Coronary artery (tissue), 2 donors: ENCODE measurements around the gene DAP3.
"Not testable (repeated sequence)": the region's sequence is repeated elsewhere in the genome, so short reads cannot be mapped to it uniquely, and the experiment has no call there.

Experiments
- DNase-seq: peaks from one replicate; pipeline ENCODE4 v3.0.0-alpha.2; 2017; ENCODE audit warnings: low spot score
- H3K27ac ChIP-seq, 2 donors: fragments of 200-600 bp; sonication (generic); one replicate each; pipeline ENCODE4 v1.5.1; 2016 to 2019
- H3K4me3 ChIP-seq: fragments of 200-600 bp; sonication (generic); 2 replicates; pipeline ENCODE4 v1.5.1; 2016; ENCODE audit warnings: mild to moderate bottlenecking, moderate library complexity
- TF ChIP-seq, protein P1 (sequence below): fragments of 200-600 bp; sonication (generic); IDR thresholded peaks from one replicate; pipeline ENCODE4 v1.5.1; 2019; ENCODE audit warnings: antibody characterized with exemption

The DAP3 gene

GRCh38 chr1:155688324-155689080 is 389 bp upstream of the DAP3 start, which contains the start of gene YY1AP1:
Gene YY1AP1, minus strand, starts transcription at chr1:155688774. Its CDS starts 8,338 bp downstream, at chr1:155680436.
- Histone ChIP-seq H3K27ac (peak within 1 kb of the TSS; percentile 90 to 100), H3K4me3 (peak within 1 kb of the TSS; percentile 99)
- TF ChIP-seq, protein P1, sequence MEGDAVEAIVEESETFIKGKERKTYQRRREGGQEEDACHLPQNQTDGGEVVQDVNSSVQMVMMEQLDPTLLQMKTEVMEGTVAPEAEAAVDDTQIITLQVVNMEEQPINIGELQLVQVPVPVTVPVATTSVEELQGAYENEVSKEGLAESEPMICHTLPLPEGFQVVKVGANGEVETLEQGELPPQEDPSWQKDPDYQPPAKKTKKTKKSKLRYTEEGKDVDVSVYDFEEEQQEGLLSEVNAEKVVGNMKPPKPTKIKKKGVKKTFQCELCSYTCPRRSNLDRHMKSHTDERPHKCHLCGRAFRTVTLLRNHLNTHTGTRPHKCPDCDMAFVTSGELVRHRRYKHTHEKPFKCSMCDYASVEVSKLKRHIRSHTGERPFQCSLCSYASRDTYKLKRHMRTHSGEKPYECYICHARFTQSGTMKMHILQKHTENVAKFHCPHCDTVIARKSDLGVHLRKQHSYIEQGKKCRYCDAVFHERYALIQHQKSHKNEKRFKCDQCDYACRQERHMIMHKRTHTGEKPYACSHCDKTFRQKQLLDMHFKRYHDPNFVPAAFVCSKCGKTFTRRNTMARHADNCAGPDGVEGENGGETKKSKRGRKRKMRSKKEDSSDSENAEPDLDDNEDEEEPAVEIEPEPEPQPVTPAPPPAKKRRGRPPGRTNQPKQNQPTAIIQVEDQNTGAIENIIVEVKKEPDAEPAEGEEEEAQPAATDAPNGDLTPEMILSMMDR = peak; percentile 18
- peak; percentile 94 for DNase-seq

DNA sequence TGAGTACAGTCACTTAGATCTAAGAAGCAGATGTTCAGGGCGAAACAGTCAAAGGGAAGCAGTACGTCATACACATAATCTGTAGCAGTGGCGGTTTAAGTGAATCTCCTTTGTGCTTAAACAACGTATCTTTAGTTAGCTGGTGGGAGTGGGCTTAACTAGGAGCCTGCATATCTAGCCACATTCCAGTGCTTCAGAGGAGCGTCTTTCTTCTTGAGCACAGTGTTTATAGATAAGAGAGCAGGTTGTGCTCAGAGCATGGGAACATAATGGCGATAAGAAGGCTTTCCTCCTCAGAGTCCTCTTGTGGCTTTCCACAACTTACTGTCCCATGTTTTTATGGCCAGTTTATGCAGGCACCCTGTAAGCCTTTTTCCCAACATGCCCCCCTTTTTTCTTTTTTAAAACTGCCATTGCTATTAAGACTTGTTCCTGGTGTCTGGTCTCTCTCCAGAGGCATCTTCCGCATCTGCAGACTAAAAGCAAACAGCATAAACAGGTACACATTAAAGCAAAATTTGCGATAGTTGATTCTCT is 3.2 kb downstream of the DAP3 start:
- no peak overlapping the region for H3K4me3 ChIP-seq
- DNase-seq = no peak
- TF ChIP-seq, protein P1 = no peak
- no peak overlapping the region for H3K27ac ChIP-seq

GRCh38 chr1:155694167-155694566 is 5.3 kb downstream of the DAP3 start:
- Histone ChIP-seq H3K27ac (no peak overlapping the region), H3K4me3 (no peak overlapping the region)
- DNase-seq = no peak
- TF ChIP-seq, protein P1 = no peak

GRCh38 chr1:155695072-155695471 is 6.2 kb downstream of the DAP3 start:
- DNase-seq = no peak
- TF ChIP-seq, protein P1 = no peak
- H3K4me3 ChIP-seq = no peak overlapping the region
- no peak overlapping the region for H3K27ac ChIP-seq

GRCh38 chr1:155695608-155696007 is 6.7 kb downstream of the DAP3 start:
- Histone ChIP-seq H3K4me3 (no peak overlapping the region), H3K27ac (no peak overlapping the region)
- TF ChIP-seq, protein P1 = no peak
- DNase-seq = no peak

- TF ChIP-seq, protein P1 = no peak
Measured at GRCh38 chr1:155696524-155696923, 7.6 kb downstream of the DAP3 start.

DNA sequence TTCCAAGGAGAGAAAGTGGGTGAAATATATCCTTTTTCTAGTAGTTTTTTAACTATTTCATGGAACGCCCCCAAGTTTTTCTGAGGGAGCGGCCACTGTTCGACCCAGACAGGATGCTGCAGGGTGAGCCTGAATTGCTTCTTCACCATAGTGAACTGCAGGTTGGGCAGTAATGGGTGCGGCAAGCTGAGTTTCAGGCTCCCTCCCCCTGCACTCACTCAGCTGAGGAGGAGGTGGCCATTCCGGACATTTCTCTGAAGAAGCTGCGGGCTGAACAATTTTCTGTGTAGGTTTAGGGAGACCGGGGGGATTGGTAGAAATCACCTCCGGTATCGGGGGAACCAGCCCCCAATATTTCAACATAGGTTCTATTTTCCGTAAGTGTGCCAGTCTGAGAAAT is 8.2 kb downstream of the DAP3 start:
- H3K4me3 ChIP-seq = no peak overlapping the region
- no peak overlapping the region for H3K27ac ChIP-seq
- TF ChIP-seq, protein P1 = no peak
- DNase-seq = no peak

More at GRCh38 chr1:155696524-155696923, 7.6 kb downstream of the DAP3 start:
- Histone ChIP-seq H3K4me3 (no peak overlapping the region), H3K27ac (no peak overlapping the region)
- no peak for DNase-seq

DNA sequence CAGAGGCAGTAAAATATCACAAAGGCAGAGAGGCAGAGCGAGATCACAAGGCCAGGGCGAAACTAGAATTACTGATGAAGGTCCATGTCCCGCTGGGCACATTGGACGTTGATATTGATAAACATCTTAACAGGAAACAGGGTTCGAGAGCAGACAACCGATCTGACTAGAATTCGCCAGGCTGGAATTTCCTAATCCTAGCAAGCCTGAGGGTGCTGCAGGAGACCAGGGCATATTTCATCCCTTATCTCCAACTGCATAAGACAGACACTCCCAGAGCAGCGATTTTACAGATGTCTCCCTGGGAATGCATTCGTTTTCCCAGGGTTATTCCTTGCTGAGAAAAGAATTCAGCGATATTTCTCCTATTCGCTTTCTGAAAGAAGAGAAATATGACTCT is 8.7 kb downstream of the DAP3 start:
- H3K27ac ChIP-seq, DNase-seq, H3K4me3 ChIP-seq: not testable (repeated sequence)
